Amniotic epithelial cell (primary cell): Measurements from ENCODE around the gene OTOG.

Source experiments
- DNase-seq: peaks from one replicate; pipeline ENCODE4 v3.0.0-alpha.2; 2010; ENCODE audit warnings: low read depth

The OTOG gene

DNA sequence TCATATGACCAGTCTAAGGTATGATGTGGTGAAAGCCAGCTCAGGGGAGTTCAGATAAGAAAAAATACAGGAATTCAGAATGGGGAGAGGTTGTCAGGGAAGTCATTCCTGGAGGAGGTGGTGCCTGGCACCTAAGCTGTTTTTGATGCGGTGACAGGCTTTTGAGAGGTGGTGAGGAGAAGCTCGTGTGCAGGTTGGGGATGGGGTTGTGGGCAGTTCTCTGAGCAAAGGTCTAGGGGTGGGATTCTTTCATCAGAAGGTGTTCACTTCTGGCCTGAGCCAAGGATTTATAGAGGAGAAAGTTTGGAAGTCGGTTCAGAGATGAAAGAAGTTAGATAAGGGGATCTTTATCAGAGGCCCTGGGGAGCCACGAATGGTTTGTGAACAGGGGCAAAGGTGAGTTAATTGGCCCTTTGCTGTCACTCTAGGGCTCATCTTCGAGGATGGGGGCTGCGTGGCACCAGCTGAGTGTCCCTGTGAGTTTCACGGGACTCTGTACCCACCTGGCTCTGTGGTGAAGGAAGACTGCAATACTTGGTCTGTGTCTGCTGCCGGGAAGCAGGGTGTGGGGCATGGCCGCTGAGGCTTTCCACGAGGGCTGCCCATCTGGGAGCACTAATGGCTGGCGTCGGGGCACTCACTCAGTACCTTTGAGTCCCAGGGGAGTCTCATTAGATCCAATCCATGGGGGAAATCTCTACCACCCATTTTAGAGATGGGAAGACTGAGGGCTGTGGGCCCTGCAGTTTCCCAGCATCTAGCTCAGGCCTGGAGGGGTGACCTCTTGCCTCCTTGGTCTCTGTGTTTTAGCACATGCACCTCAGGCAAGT is 13.4 kb downstream of the OTOG start:
- DNase-seq: no peak

DNA sequence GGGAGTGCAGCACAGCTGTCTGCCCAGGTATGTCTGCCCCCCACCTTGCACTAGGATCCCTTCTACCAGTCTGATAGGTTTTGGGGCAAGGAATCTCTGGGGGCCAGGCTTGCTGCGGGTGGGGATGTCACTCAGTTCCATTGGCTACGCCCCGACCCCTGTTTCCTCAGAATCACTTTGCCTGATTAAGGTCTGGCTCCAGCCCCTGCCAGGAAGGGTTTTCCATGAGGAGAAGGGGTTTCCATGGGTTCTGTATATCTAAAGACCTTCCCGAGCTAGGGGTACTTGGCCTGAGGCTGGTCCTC is 14.0 kb downstream of the OTOG start:
- no peak for DNase-seq

DNA sequence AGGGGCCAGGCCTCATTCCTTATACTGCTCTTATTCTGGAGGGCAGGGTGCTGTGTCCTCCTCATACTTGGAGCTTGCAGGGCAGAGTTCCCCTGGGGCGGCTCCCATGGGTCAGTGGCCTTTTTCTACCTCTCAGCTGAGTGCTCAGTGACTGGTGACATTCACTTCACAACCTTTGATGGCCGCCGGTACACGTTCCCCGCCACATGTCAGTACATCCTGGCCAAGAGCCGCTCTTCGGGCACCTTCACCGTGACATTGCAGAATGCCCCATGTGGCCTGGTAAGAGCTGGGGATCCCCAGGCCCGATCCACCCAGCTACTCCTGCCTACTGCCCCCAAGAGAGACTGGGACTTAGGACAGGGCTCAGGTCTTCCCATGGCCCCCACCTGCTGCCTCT is 14.5 kb downstream of the OTOG start:
- no peak for DNase-seq

DNA sequence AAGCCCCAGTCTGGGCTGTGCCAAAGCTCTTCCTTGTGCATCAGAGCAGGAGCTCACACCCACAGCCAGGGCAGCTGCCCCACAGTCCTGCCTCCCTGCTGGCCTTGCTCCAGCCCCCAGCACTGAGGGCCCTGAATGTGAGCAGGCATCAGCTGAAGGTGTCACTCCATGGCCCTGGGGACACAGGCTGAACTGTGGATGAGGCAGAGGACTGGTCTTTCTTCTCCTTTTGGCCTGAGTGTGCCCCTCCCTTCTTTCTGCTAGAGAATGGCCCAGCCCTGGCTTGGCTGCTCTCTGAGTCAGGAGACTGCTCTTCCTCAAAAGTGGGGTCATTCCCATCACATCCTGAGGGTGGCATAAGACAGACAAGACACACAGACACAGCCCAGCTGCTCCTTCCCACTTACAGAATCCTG is 16.2 kb downstream of the OTOG start:
- DNase-seq: no peak

DNA sequence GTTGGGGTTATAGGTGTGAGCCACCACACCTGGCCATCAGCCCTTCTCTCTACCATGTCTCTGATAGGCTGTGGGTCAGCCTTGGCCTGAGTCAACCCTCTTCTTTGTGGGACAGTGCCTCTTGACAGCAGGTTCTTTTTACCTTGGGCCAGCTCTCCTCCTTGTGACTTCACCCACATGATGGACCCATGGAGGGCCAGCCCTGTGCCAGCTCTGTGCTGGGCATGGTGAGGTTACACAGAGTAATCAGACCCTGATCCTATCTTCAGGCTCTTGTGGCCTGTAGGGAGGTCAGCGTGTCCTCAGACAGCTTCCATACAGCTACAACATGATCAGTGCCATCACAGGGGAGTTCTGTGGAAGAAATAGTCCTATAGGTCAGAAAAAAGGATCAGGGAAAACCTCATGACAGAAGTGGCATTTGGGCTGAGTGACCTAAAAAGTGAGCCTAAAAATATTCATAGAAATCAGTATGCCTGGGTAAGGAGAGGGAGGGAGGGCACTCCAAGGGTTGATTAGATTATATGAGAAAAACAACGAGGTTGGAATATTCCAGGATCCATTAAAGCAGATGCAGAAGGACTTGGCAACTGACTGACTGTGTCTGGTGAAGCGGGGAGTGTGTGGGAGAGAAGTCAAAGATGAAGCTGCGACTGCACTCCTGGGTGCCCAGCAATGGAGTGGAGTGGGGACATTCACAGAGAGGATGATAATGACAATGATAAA is 17.1 kb downstream of the OTOG start:
- no peak for DNase-seq

DNA sequence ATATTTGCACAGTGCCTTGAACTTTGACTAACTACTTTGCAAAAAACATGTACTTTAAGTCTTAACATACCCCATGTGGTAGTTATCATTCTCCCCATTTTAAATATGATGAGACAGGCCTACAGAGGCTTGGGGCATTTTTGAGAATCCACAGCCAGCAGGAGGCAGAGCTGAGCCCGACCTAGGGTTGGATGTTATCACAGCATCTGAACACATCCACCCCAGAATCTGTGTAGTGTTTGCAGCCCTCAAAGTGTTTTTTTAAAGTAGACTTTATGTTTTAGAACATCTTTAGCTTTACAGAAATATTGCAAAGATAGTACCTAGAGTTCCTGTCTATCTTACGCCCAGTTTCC is 17.6 kb downstream of the OTOG start:
- DNase-seq: no peak

DNA sequence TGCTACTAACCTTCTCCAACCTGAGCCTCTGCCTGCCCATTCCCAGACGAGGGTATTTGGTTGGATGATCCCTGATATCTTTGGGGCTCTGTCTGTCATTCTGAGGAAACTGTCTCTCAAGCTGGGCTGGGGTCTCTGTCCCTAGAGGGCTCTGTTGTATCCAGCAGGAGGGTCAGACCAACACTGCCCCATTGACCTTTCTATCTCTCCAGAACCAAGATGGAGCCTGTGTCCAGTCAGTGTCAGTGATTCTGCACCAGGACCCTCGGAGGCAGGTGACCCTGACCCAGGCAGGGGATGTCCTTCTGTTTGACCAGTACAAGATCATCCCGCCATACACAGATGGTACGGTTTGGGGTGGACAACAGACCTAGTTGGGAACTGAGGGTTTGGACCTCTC is 21.9 kb downstream of the OTOG start:
- DNase-seq: no peak

DNA sequence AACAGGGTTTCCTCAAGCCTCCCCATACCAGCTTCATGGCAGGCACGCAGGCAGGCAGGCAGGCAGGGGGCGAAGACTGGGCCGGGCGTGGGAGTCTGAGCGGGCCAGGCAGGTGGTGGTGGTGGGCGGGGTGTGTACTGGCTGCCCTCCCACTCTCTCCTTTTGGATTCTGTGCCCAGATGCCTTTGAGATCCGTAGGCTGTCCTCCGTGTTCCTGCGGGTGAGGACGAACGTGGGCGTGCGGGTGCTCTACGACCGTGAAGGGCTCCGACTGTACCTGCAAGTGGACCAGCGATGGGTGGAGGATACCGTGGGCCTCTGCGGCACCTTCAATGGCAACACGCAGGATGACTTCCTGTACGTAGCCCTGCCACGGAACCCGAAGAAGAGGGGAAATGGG is 23.0 kb downstream of the OTOG start:
- no peak for DNase-seq

DNA sequence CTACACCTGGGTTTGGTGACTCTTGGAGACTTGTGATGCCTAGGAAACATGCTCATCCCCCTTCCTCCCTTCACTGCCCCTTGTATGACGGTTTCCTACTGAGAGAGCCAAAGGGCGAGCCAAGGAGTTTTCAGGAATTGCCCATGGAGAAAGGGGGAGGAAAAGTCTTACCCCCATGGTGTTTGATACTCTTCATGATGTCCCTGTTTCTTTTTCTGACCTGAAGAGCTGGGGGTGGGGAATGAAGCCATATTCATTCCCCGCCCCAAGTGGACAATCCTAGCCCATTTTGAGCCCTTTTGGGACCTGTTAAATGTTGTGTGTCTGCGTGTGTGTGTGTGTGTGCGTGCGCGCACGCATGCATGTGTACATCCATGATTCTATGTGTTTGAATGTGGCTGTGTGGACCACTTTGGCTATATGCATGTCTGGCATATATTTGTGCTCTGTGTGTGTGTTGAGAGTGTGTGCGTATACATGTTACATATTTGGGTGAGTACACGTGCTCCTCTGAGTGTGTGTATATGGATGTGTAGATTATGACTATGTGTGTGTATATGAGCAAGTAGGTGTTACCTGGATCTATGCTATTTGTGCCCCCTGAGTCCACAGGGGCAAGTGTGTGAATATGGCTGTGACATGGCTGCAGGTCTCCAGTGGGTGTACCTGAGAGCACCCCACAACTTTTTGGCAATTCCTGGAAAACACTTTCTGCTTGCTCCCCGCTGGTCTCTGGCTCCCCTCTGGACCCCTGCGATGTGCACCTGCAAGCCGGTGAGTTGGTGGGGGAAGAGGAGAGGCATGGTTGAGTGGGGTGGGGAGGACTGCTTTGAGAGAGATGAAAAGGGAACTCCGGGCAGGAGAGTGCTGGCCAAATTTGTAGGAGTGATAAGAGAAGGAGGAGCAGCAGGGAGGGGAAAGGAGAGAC is 24.6 kb downstream of the OTOG start:
- DNase-seq: no peak

DNA sequence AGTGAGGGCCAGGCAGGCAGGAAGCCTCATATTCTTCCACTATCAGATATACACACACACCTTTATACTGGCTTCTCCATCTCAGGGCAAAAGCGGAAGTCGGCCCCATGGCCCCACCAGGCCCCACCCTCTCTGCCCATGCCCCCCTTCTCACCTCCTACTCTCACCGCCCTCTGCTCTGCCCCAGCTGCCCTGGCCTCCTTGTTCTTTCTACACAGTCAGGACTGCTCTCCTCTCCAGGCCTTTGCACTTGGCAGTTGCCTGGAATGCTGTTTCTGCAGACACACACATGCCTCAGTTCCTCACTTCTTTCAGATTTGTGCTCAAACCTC is 25.3 kb downstream of the OTOG start:
- no peak for DNase-seq

DNA sequence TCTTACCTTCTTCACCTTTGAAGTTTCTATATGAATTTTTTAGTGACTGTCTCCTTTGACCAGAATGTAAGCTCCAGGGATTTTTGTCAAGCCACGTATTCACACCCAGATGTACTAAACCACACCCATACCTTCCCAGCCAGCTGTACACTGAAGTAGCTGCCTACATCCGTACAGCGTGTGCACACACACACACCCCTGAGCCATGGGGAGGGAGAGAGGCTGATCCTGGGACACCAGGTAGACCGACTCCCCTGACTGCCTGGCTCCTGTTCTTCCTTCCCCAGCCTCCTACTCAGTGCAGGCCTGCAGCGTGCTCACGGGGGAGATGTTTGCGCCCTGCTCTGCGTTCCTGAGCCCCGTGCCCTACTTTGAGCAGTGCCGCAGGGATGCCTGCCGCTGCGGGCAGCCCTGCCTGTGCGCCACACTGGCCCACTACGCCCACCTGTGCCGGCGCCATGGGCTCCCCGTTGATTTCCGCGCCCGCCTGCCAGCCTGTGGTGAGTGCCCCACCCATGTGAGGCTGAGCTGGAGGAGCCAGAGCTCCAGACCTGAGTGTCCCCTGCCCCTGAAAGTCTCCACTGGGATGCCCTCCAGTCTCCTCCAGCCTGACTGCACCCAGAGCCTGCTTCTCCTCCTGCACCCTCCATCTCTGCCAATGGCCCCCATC is 25.9 kb downstream of the OTOG start:
- no peak for DNase-seq

DNA sequence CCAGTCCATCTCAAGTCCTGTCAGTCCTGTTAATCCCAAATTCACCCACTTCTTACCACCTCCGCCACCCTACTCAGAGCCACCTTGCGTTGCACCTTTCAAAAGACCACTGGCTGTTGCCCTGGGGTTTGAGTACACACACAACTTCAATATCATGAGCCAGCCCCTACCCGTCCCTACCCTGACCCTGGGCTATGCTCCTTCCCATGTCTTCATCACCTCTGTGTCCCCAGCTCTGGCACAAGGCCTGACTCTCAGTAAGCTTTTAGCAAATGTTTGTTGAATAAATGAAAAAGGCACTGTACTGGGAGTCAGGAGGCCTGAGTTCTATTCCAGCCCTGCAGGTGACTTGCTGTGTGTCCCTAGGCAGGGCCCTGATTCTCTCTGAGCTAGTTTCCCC is 26.5 kb downstream of the OTOG start:
- no peak for DNase-seq

DNA sequence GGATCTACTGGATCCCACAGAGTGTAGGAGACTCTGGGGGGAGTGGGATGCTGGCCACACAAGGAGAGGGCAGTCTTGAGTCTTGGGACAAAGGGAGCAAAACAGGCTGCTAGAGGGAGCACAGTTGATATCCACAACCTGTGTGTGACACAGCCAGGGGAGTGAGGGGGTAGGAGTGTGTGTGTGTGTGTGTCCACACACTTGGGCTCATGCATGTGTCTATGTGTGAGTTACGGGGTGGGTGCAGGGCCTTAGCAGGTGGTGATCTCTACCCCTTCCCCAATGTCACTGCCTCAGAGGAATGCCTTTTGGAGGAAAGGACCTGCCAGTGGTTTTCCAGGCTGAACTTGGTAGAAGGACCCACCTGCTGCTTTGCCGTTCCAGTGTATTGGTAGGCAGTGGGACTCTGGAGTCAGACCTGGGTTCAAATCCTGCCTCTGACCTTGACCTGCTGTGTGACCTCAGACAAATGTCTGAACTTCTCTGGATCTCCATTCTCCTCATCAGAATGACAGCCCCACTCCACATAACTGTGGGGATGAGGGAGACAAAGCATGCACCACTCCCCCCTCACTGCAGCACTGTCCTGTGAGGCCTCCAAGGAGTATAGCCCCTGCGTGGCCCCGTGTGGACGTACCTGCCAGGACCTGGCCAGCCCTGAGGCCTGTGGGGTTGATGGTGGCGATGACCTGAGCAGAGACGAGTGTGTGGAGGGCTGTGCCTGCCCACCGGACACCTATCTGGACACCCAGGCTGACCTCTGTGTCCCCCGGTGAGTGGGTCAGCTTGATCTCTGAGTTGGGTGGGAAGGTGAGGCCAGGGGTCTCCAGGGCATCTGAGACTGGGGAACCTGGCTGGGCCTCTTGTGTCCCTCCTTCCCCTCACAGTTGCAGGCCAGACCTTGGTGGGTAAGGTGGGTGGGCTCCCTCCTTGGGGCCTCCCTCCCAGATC is 27.4 kb downstream of the OTOG start:
- no peak for DNase-seq

DNA sequence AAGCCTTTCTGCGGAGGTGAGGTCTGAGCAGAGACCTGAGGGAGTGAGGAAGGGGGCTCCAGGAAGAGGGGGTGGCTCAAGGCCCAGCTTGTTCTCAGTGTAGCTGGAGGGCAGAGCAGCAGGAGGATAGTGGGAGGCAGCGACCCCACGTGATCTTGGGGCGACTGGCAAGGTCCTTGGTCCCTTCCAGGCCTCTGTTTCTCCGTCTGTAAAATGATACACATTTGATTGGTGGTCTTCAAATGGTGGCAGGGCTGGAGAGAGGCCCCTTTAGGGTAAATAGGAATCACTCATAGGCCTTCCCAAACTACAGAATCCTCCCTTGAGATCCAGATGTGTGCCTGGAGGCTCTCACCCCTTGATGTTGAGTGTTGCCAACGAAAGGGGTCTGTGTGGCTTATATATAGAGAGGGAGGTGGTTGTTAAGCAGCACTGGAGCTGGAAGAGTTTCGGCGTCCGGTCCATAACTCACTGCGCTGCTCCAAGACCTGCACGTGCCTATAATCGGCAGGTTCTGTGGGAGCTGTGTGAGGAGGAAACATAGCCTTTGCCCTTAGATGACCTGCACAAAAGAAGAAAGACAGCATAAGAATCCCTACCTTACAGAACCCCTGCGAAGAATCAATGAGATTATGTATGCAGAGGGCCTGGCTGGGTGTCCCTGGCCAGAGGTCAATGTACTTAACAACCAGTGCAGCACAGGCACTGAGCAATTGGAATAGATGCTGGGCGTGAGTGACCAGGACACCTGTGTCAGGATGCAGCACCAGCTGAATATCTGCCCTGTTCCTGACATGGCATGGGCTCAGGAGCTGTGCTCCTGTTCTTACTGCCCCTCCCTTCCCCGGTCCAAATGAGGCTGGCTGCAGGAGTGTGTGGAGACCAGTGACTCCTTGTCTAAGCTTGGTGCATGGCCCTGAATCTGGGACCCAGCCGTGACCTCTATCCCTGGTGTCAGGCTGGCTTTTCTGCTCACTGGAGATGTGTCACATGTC is 28.7 kb downstream of the OTOG start:
- no peak for DNase-seq

DNA sequence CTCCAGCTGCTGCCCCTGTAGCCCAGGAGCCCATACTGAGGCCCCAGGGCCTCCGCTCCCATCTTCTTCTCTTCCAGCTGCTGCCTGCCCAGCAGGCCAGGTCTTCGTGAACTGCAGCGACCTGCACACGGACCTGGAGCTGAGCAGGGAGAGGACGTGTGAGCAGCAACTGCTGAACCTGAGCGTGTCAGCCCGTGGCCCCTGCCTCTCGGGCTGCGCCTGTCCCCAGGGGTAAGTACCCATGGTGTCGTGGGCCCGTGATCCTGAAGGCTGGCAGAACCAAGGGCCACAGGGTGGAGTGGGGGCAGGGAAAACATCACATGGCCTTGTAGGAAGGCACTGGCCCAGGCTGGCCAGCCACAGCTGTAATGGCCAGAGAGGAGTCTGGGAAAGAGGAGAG is 31.2 kb downstream of the OTOG start:
- no peak for DNase-seq

DNA sequence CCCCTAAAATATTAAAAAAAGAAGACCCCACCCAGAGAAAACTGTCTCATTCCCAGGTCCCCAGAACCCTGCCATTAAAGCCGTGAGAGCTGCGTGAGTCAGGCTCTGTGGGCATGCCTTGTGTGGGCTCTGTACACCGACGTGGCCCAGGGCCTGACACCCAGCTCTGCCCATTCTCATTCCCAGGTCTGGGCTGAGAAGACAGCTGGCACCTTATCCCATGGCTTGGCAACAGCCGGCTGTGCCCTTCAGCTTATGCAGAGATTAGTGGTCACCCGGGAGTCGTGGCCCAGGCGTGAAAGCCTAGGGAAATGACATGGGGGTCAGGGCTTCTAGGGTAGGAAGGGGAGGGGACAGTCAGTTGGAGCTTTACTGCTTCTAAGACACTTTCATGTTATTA is 31.9 kb downstream of the OTOG start:
- DNase-seq: no peak

DNA sequence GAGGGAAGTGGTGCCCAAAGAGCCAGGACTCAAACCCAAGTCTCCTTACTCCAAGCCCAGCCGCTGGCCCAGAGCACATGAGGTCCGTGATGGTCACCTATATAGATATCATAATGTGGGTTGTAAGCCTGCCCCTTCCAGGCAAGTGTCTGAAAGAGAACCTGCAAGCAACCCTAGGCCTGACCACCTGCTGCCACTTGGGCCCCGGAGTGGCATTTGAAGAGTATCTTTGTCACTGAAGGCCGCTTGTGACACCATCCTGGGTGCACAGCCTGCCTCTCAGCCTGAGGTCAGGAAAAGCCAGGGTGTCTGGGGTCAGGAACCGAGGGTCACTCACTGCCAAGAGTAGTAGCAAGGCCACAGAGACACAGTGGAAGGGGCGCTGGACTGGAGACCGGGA is 32.4 kb downstream of the OTOG start:
- DNase-seq: no peak

DNA sequence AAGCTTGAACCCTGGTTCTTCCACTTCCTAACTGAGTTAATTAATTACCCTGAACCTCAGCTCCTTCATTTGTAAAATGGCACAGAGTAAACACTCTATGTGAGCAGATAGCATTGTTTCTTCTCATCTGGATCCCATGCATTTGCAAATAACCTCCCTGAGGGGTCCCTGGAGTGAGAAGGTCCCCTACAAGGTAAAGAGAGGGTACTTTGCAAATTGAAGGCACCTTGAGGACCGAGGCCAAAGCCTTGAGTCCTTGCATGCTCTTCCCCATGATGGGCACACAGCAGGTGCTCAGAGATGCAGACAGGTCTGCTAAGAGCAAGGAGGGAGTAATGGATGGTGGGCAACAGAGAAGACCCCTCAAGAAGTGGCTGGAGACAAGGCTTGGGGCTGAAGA is 33.2 kb downstream of the OTOG start:
- DNase-seq: no peak

DNA sequence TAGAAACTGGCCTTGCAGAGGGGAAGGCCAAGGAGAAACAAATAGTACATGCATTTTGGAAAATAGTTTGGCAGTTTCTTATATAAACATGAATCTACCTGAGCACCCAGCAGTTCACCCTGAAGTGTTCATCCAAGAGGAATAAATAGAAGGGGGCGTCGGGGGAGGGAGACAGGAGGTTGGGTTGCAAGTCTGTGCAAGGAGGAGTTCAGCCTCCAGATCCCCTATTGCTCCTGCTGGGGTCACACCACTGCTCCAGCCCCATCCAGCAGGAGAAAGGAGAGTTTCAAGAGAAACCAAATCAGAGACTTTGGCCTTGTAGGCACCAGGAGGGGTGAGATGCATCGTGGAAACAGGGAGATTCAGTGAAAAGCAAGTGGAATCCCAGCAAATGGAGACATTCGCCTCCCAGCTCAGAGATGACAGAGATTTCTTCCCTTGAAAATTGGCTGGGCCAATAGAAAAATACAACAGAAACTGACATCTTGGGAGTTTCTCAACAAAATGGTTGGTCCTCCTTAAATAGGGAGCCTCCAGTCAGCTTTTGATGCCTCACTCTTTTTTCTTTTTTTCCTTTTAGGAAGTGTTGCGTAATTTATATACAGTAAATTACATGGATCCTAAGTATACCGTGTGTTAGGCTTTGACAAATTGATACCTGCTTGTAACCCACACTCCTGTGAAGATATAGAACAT is 34.1 kb downstream of the OTOG start:
- DNase-seq: no peak

DNA sequence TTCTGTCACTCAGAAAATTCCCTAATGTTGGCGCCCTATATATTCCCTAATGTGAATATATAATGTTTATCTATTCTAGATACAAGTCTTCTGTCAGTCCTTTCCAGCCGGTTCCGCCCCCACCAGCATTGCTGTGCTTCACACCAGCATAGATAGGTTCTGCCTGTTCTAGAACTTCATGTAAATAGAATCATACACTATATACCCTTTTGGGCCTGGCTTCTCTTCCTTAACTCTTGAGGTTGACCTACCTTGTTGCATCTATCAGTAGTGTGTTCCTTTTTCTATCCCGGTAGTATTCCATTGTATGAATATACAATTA is 34.6 kb downstream of the OTOG start:
- no peak for DNase-seq
